ENCODE results near the gene POLR2F.

GRCh38 chr22:37971475-37972434 is 18.3 kb downstream of the POLR2F start:
- TF ChIP-seq CTCF (IDR thresholded peaks at IDR 0.05), result no peak
- no peak for TF ChIP-seq POLR2A (IDR thresholded peaks at IDR 0.05)

All from esophagus squamous epithelium (tissue), 4 donors.